BE2C (cell line): ENCODE data around the gene HOXA2.

Source experiments
- DNase-seq: peaks from one replicate; pipeline ENCODE4 v3.0.0-alpha.2; 2020
- H3K27me3 ChIP-seq: fragments of 250-450 bp; sonication (Bioruptor Pico); 2 replicates; pipeline ENCODE4 v1.5.1; 2020; ENCODE audit warnings: mild to moderate bottlenecking
- H3K36me3 ChIP-seq: fragments of 250-450 bp; sonication (Bioruptor Pico); 2 replicates; pipeline ENCODE4 v1.5.1; 2020; ENCODE audit warnings: mild to moderate bottlenecking
- H3K4me1 ChIP-seq: fragments of 250-450 bp; sonication (Bioruptor Pico); 2 replicates; pipeline ENCODE4 v1.5.1; 2020
- H3K4me3 ChIP-seq: 2 replicates; pipeline ENCODE4 v1.5.1; 2011; ENCODE audit warnings: low read depth, low read length
- H3K9me3 ChIP-seq: fragments of 250-450 bp; sonication (Bioruptor Pico); 2 replicates; pipeline ENCODE4 v1.5.1; 2020
- TF ChIP-seq, protein P1 (sequence below): IDR thresholded peaks from 2 replicates; pipeline ENCODE4 v1.5.1; 2012; ENCODE audit warnings: mild to moderate bottlenecking, low read depth, low read length

Gene HOXA2

DNA sequence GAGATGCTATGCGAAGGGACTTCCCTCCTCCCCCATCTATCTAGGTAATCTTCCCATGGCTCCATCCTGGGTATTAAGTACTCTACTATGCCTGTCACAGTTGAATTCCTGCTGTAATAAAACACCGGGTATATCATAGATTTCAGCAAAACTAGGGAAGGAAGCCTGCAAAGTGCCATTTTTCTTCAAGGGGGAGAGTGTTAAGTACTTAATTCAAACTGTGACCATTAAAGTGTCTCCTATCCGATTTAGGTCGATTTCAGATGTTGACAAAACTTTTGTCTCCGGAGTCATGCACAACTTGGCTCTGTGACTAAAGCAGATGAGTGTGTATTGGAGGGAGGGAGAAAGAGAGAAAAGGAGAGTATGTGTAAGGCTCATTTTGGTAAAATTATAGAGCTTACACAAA lies 23.5 kb upstream of the HOXA2 start:
- TF ChIP-seq, protein P1, sequence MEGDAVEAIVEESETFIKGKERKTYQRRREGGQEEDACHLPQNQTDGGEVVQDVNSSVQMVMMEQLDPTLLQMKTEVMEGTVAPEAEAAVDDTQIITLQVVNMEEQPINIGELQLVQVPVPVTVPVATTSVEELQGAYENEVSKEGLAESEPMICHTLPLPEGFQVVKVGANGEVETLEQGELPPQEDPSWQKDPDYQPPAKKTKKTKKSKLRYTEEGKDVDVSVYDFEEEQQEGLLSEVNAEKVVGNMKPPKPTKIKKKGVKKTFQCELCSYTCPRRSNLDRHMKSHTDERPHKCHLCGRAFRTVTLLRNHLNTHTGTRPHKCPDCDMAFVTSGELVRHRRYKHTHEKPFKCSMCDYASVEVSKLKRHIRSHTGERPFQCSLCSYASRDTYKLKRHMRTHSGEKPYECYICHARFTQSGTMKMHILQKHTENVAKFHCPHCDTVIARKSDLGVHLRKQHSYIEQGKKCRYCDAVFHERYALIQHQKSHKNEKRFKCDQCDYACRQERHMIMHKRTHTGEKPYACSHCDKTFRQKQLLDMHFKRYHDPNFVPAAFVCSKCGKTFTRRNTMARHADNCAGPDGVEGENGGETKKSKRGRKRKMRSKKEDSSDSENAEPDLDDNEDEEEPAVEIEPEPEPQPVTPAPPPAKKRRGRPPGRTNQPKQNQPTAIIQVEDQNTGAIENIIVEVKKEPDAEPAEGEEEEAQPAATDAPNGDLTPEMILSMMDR: no peak
- Histone ChIP-seq H3K4me1 (no peaks in the 10 kb centered on the region), H3K27me3 (peaks cover 98% of the 10 kb centered on the region), H3K9me3 (no peaks in the 10 kb centered on the region), H3K4me3 (no peak overlapping the region), H3K36me3 (no peaks in the 10 kb centered on the region)
- DNase-seq: no peak

DNA sequence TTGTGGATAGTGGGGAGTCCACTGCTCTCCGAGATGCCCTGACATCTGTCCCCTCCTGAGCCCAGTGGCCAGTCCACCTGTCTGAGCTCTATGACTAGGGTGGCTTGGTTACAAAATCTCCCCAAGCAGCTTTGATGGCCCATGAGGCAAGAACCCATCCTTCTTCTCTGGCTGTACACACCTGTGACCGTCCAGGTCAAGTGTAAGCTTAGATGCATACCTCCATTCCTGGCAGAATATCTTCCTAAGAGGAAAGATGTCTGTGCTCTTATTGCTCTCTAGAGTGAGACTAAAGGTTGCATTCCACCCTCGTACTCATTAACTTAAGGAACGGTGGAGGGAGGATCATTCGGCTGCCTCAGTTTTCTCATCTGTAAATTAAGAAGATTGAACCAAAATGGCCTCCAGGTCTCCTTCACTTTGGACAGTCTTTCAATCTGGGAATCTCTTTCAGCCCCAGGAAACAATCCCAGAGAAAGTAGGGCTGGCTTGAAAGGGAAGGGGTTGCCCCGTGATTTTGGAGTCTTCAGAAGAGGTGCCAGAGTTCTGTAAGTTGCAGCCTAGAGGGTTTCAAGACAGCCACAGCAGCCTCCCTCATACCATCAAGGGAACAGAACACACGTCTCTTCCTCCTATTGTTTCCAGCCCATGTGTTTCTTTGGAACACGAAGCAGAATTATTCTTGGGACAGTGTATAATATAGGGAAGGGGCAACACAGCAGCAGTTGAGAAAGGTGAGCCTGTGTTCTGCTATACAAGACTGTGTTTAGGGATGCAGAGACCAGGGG lies 22.6 kb upstream of the HOXA2 start:
- no peak for DNase-seq
- H3K4me1 ChIP-seq: no peaks in the 10 kb centered on the region
- H3K4me3 ChIP-seq: no peak overlapping the region
- H3K9me3 ChIP-seq: no peaks in the 10 kb centered on the region
- TF ChIP-seq, protein P1: no peak
- peaks cover 100% of the 10 kb centered on the region for H3K27me3 ChIP-seq
- H3K36me3 ChIP-seq: no peaks in the 10 kb centered on the region

DNA sequence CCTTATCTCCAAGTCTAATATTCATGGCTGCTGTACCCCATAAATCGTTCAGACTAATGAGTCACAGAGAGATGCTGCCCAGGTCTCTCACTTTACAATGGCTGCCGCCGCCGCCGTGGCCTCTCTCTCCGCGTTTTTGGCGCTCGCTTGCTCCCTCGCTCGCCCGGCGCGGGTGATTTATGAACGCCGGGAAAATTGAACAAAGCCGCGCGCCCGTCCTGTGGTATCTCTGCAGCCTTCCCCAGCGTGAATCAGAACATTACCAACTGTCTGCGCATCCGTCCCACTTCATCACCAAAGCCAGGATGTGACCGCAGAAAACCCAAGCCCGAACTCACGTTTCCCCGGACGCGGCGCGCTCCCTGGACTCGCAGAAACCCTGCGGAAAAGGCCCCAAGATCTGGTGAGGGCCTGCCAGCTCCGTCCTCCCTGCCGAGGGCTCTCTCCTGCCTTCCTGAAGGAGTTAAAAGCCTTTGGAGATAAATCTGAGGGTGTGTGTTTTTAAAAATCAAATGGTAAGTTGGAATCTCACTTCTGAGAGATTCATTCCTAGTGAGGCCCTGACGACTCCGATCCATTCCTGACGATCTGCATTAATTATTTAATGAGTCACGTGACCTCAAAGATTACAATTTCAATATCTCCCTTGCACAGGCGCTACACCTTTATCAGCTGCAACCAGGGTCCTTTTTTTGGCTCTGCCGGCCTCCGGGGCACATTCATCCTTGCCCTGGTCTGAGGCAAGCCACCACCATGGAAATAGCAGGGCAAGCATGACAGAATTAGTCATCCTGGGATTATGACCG lies 21.8 kb upstream of the HOXA2 start:
- DNase-seq: no peak
- Histone ChIP-seq H3K27me3 (peaks cover 100% of the 10 kb centered on the region), H3K36me3 (no peaks in the 10 kb centered on the region), H3K4me3 (no peak overlapping the region), H3K4me1 (no peaks in the 10 kb centered on the region), H3K9me3 (no peaks in the 10 kb centered on the region)
- TF ChIP-seq, protein P1: no peak

DNA sequence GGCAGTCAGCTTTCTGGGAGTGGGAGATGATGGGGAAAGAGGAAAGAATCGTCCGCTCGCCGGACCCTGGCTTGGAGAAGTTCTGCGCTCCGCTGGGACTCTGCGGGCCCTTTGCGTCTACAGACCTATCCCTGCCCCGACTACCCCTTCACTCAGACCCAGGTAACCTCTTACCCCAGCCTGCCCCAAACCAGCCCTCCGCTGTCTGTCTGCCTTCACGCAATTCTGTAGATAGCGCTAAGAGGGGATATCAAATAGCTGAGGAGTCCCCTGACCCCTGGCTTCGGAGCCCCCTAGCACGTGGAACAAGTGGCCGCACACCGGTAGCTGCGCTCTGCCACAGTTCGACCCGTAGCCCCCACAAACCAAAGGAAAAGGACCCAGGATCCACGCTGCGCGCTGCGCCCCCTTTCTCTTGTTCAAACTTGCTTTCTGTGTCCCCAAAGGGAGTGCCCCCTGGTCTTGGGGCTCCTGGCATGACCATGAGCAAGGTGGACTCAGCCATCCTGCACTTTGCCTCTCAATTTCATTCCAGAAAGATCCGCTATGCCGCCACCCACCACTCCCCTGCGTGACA lies 21.1 kb upstream of the HOXA2 start:
- H3K9me3 ChIP-seq: no peaks in the 10 kb centered on the region

DNA sequence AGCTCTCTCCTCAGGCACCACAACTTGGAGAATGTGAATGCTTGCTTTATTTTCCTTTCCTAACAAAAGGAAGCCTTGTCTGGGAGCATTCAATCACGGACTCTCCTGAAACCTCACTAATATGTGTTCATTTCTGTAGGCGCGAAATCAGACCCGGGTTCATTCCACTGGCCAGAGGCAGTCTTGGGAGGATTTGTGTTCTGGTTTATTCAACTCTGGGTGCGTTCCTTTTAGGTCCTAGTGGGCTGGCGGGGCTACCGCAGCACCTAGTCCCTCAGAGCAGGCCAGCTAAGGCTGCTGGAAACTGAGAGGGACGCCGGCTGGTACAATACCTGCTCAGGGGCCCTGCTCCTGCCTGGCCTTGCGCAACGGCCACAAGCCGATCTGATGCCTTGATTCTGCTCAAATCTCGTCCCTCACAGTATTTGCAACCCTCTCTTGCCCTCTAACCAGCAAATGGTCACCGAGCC lies 20.6 kb upstream of the HOXA2 start:
- Histone ChIP-seq H3K4me1 (no peaks in the 10 kb centered on the region), H3K36me3 (no peaks in the 10 kb centered on the region), H3K4me3 (no peak overlapping the region), H3K9me3 (no peaks in the 10 kb centered on the region), H3K27me3 (peaks cover 100% of the 10 kb centered on the region)
- no peak for DNase-seq
- TF ChIP-seq, protein P1: no peak

More for the DNA sequence above, 21.1 kb upstream of the HOXA2 start:
- no peak for DNase-seq
- Histone ChIP-seq H3K36me3 (no peaks in the 10 kb centered on the region), H3K4me1 (no peaks in the 10 kb centered on the region), H3K4me3 (no peak overlapping the region), H3K27me3 (peaks cover 100% of the 10 kb centered on the region)
- TF ChIP-seq, protein P1: no peak
